ENCODE results near the gene FAM135A.
"Not testable (repeated sequence)": the region's sequence is repeated elsewhere in the genome, so short reads cannot be mapped to it uniquely, and the experiment has no call there.

Gene FAM135A

DNA sequence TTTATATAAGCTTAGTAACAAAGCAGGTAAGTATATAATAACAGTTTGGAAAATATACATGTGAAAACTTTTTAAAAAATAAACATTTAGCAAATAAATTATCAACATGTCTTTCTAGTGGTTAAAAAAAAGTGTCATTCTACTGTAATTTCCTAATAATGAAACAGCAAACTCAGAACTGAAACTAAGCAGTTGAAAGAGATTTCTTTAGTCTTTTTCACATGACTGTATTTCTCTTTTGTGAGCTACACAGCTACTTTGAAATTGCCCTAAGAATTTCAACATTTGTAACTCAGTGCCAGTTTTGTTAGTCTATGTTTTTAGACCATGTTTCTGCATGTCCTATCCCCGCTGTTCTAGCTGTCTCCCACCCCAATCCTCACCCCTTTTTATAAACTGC, 125.1 kb downstream of the FAM135A start:
- DNase-seq (ENCODE audit: low spot score): no peak

- DNase-seq (ENCODE audit: low spot score): peak; percentile 17
Observed at GRCh38 chr6:70547313-70547712, 134.0 kb downstream of the FAM135A start.

- no peak for DNase-seq (ENCODE audit: low spot score)
Observed at GRCh38 chr6:70547905-70548304, 134.6 kb downstream of the FAM135A start.

- no peak for DNase-seq (ENCODE audit: low spot score)
Observed at GRCh38 chr6:70549327-70549726, 136.0 kb downstream of the FAM135A start.

DNA sequence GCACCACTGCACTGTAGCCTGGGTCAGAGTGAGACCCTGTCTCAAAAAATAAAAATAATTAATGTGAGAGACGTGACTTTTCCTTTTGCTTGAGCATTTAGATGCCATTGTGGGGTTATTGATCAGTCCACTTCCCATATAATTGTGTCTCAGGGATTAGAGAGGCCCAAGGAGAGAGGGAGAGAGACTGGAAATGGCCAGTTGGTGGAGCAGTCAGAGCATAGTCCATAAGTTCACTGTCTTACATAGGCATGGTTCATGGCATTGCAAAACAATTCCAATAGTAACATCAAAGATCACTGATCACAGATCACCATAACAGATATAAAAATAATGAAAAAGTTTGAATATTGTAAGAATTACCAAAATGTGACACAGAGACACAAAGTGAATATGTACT, 138.3 kb downstream of the FAM135A start:
- no peak for DNase-seq (ENCODE audit: low spot score)

- not testable (repeated sequence) for DNase-seq (ENCODE audit: low spot score)
Observed at GRCh38 chr6:70552286-70552940, 139.1 kb downstream of the FAM135A start.

- no peak for DNase-seq (ENCODE audit: low spot score)
Observed at GRCh38 chr6:70552974-70553373, 139.7 kb downstream of the FAM135A start.

GRCh38 chr6:70557998-70558397, 144.7 kb downstream of the FAM135A start:
- DNase-seq (ENCODE audit: low spot score): no peak

DNA sequence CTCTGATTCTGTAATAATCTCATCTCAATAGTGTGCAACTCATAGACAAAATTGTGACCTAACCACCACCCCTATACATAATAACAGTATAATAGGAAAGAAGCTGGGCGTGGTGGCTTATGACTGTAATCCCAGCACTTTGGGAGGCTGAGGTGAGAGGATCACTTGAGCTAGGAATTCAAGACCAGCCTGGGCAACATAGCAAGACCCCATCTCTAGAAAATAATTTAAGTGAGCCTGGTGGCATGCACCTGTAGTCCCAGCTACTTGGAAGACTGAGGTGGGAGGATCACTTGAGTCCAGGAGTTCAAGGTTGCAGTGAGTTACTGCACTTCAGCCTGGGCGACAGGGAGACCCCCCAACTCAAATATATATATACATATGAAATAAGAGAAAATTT, 149.1 kb downstream of the FAM135A start:
- not testable (repeated sequence) for DNase-seq (ENCODE audit: low spot score)

DNA sequence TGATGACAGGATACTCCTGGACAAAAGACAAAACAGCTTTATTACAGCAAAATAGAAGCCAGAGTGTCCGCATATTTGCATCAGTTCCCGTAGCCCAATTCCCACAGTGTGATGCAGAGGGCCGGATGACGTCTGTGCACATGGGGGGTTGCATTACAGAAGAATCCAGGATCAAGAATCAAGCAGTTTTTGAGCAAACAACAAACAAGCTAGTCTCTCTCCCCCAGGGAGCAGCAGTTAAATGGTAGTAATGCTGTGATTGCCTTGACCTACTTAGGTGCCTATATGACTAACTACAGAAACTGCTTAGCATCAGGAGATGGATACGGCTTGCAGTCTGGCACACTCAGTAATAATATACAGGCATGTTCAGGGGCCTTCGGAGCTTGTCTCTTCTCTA, 150.2 kb downstream of the FAM135A start:
- DNase-seq (ENCODE audit: low spot score): no peak

GRCh38 chr6:70566751-70567382, 153.6 kb downstream of the FAM135A start, which contains the start of gene SDHAF4:
Gene SDHAF4, plus strand, starts transcription at chr6:70566930. Its CDS starts 11 bp downstream, at chr6:70566941.
- peak; percentile 94 for DNase-seq (ENCODE audit: low spot score)

GRCh38 chr6:70574643-70575042, 161.3 kb downstream of the FAM135A start:
- DNase-seq (ENCODE audit: low spot score): no peak

- DNase-seq (ENCODE audit: low spot score): no peak
Observed at GRCh38 chr6:70575899-70576495, 162.7 kb downstream of the FAM135A start.

DNA sequence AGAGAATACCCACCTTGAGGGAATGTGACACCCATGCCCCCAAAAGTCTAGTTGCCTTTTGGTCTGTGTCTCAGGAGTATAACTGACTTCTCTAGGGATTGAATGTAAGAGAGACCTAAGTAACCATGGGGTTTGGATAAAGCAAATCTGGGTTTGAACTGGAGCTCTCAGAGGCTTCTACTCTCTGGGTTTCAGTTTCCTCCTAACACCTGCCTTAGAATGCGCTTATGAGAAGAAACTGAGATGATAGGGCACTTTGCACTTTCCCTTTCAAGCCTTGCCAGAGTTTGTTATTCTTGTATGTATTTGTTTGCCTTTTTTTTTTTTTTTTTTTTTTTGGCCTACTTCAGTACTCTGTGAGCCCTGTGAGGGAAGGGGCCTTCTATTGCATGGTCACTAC, 172.8 kb downstream of the FAM135A start:
- DNase-seq (ENCODE audit: low spot score): no peak

DNA sequence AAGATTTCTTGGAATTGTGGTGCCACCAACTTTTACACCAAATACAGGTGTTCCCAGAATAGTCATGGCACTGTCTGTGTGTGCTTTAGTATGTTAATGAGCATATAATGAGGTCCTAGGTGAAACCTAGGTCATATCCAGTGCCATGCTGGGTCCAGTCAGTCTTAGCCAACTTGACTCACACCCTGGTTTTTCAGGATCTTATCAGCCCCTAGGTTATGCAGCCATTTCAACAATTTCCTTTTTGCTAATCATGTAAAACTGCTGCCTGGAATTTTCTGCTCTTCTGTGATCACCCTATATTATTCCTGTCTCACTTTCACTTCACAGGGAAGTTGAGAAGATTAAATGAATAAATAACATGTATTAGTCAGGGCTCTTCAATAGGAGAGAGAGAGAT, 177.1 kb downstream of the FAM135A start:
- DNase-seq (ENCODE audit: low spot score): no peak

DNA sequence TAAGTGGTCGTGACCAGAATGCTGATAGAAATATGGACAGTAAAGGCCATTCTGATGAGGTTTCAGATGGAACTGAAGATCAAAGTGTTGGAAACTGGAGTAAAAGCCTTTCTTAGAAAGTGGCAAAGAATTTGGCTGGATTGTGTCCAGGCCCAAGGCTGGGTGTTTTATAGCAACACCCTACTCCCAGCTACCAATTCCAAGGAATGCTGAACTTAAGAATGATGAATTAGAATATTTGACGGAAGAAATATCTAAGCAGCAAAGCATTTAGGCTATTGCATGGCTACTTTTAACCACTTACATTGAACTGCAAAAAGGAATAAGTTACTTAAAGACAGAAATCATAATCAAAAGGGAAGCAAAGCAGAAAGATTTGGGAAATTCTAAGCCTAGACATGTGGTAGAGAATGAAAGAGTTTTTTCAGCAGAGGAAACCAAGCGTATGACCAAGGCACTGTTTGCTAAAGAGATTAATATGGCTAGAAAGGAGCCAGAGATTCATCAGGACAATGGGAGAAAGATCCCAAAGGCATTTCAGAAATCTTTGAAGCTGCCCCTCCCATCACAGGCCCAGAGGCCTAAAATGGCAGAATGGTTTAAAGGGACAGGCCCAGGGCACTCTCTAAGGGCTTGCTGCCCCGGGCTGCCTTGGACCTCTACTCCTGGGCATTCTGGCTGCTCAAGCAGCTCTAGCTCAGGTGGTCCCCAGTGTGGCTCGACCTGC, 179.2 kb downstream of the FAM135A start:
- no peak for DNase-seq (ENCODE audit: low spot score)

DNA sequence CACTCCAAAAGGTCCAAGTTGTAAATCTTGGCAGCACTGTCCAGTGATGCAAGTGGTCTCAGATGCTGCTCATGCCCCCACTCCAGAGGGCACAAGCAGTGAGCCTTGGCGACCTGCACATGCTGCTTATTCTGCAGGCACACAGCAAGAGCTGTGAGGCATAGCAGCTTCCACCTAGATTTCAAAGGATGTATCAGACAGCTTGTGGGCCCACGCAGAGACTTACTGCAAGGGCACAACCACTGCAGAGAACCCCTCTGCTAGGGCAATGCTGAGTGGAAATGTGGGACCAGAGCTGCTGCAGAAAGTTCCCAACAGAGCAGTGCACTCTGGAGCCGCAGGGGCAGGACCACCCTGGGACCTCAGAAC, 179.8 kb downstream of the FAM135A start:
- no peak for DNase-seq (ENCODE audit: low spot score)

DNA sequence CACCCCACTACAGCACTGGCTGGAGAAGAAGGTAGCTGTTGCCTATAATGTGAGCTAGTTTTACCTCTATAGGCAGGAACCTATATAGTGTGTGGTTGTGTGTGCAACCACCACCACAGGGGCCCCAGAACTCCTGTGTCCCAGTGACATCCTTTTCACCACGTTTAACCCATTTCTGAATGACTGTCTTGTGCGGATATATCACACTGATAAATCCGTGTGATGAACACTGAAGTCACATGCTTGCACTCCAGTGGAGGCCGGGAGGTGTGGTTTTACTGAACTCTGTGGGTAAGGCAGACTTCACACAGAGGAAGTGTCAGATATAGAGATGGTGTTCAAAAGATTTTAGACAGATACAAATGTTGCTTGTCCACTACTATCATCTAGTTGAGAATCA, 185.9 kb downstream of the FAM135A start:
- DNase-seq (ENCODE audit: low spot score): no peak

- DNase-seq (ENCODE audit: low spot score): no peak
Observed at GRCh38 chr6:70601014-70601413, 187.7 kb downstream of the FAM135A start.

- DNase-seq (ENCODE audit: low spot score): no peak
Observed at GRCh38 chr6:70604254-70604653, 190.9 kb downstream of the FAM135A start.

- DNase-seq (ENCODE audit: low spot score): not testable (repeated sequence)
Observed at GRCh38 chr6:70607371-70607770, 194.1 kb downstream of the FAM135A start.

GRCh38 chr6:70609181-70609580, 195.9 kb downstream of the FAM135A start:
- not testable (repeated sequence) for DNase-seq (ENCODE audit: low spot score)
